Activated CD4-positive, alpha-beta memory T cell treated with anti-CD3 and anti-CD28 coated beads, Interleukin-2, amount 10 ng/mL, durations not matched to agents 7 days and 5 days (primary cell): ENCODE measurements around the gene BIN2. TPM values are rescaled to one million over a fixed set of nuclear protein-coding genes. Genes with fewer than 3 reads are reported as not detected.

Experiments
- CTCF ChIA-PET: fragments of 350-600 bp; sonication (Branson Sonifier 250); formaldehyde crosslinking; loops from one replicate; lab custom pipeline; 2021; ENCODE audit warnings: antibody characterized with exemption, inconsistent platforms; lab: Charles Lee
- POLR2A ChIA-PET: fragments of 350-600 bp; sonication (Branson Sonifier 250); formaldehyde crosslinking; loops from one replicate; lab custom pipeline; 2021; ENCODE audit warnings: antibody characterized with exemption; lab: Charles Lee
- DNase-seq: peaks from one replicate; pipeline ENCODE4 v3.0.0-alpha.2; 2020
- H3K27ac Mint-ChIP-seq: one replicate; pipeline ENCODE4 v1.8.0; 2021; ENCODE audit warnings: mild to moderate bottlenecking, mixed read lengths
- H3K27me3 Mint-ChIP-seq: one replicate; pipeline ENCODE4 v1.8.0; 2021; ENCODE audit warnings: mixed read lengths
- H3K36me3 Mint-ChIP-seq: one replicate; pipeline ENCODE4 v1.8.0; 2021; ENCODE audit warnings: low read depth, mixed read lengths
- H3K4me1 Mint-ChIP-seq: one replicate; pipeline ENCODE4 v1.8.0; 2021; ENCODE audit warnings: mixed read lengths
- H3K4me3 Mint-ChIP-seq: one replicate; pipeline ENCODE4 v1.8.0; 2021; ENCODE audit warnings: mild to moderate bottlenecking, mixed read lengths
- H3K9me3 Mint-ChIP-seq: one replicate; pipeline ENCODE4 v1.8.0; 2021; ENCODE audit warnings: mixed read lengths
- total RNA-seq, 2 experiments: library from RNA; stranded (reverse); gene quantifications; one replicate each; pipeline ENCODE4 v1.2.3, GENCODE V29; 2021

Gene BIN2
- total RNA-seq, 2 experiments from 2014 or later, result 206 to 214 TPM

DNA sequence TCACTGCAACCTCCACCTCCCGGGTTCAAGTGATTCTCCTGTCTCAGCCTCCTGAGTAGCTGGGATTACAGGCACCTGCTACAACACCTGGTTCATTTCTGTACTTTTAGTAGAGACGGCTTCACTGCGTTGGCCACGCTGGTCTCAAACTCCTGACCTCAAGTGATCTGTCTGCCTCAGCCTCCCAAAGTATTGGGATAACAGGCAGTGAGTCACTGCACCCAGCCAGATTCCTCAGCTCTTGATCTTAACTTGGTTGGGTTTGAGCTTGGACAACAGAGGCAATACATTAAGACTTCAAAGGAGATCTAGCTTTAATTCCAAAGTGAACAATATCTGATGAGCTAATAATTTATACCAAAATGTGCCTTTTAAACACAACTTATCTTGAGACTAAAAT, 79.7 kb downstream of the BIN2 start:
- no peak overlapping the region for H3K4me3 Mint-ChIP-seq
- no peaks in the 10 kb centered on the region for H3K9me3 Mint-ChIP-seq
- H3K27ac Mint-ChIP-seq, result peak overlapping the region; percentile 23
- no peak for DNase-seq
- H3K36me3 Mint-ChIP-seq, result peaks cover 54% of the 10 kb centered on the region
- peaks cover 63% of the 10 kb centered on the region for H3K4me1 Mint-ChIP-seq
- ChIA-PET POLR2A (interaction anchor here (0.7 to 3.8 kb wide), 9 partner anchors 9 to 196 kb away, joined by 3 to 20 read pairs (median 6); partner anchors contain the start of genes CSRNP2, LETMD1 and POU6F1), CTCF (interaction anchor here (1.0 to 1.2 kb wide), 4 partner anchors 18 to 740 kb away, joined by 3 to 5 read pairs (median 4); no protein-coding TSS in a partner anchor)
- H3K27me3 Mint-ChIP-seq, result no peaks in the 10 kb centered on the region

DNA sequence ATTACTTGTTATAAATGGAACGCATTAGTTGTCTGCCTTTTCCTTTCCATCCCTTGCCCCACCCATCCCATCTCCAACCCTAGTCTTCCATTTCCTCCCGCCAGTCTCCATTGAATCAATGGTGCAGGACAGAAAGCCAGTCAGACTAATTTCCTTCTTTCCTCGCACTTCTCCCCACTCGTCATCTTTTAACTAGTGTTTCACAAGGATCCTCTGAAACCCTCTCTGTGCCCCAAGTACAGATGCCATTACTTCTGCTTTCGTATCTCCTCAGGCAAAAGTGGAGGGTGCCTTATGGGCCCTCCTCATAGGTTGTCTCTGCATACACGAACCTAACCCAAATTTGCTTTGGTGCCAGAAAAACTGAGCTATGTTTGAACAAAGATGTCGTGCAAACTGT, 81.1 kb downstream of the BIN2 start:
- Mint-ChIP-seq H3K27me3 (no peaks in the 10 kb centered on the region), H3K9me3 (no peaks in the 10 kb centered on the region), H3K27ac (peak overlapping the region; percentile 17), H3K4me1 (peaks cover 64% of the 10 kb centered on the region), H3K4me3 (no peak overlapping the region), H3K36me3 (peaks cover 57% of the 10 kb centered on the region)
- DNase-seq, result no peak
- CTCF ChIA-PET, result interaction anchor here (1.2 kb wide), 1 partner anchor 27 kb away, joined by 3 read pairs; no protein-coding TSS in a partner anchor
- POLR2A ChIA-PET, result interaction anchor here (1.2 to 3.8 kb wide), 5 partner anchors 12 to 194 kb away, joined by 3 to 20 read pairs (median 8); partner anchors contain the start of genes CSRNP2, LETMD1 and POU6F1

DNA sequence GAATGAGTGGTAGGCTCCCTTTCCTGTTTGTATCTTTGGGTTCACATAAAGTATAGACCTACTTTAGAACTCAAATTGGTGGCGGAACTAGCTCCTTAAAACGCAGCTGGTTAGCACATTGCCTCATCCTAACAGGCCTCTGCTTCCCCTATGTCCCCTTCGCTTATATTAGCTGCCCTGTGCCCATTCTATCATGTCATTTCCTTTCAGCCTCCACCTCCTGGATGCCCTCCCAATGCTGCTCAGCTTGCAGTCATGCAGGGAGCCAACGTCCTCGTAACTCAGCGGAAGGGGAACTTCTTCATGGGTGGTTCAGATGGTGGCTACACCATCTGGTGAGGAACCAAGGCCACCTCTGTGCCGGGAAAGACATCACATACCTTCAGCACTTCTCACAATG, 81.9 kb downstream of the BIN2 start:
- H3K4me3 Mint-ChIP-seq, result no peak overlapping the region
- H3K4me1 Mint-ChIP-seq, result peaks cover 59% of the 10 kb centered on the region
- H3K27me3 Mint-ChIP-seq, result no peaks in the 10 kb centered on the region
- no peaks in the 10 kb centered on the region for H3K9me3 Mint-ChIP-seq
- CTCF ChIA-PET, result no interaction called here
- H3K36me3 Mint-ChIP-seq, result peaks cover 57% of the 10 kb centered on the region
- POLR2A ChIA-PET, result interaction anchor here (0.6 to 3.2 kb wide), 3 partner anchors 21 to 127 kb away, joined by 3 to 7 read pairs (median 3); no protein-coding TSS in a partner anchor
- H3K27ac Mint-ChIP-seq, result peak overlapping the region; percentile 50
- DNase-seq, result no peak

DNA sequence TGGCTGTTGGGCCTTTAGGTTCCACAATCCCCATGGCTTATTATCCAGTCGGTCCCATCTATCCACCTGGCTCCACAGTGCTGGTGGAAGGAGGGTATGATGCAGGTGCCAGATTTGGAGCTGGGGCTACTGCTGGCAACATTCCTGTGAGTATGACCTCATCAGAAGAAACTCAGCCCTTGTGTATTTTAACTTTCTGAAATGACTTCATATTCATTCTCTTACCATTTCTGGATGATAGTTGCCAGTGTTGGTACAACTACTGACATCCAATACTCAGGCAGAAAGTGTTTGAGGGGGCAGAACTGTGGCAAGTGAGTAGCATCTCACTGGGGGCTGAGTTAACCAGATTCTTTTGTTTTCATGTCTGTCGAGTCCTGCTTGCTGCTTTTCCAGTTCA, 83.0 kb downstream of the BIN2 start:
- no peaks in the 10 kb centered on the region for H3K9me3 Mint-ChIP-seq
- H3K4me1 Mint-ChIP-seq, result peaks cover 52% of the 10 kb centered on the region
- ChIA-PET CTCF (interaction anchor here (1.0 to 2.1 kb wide), 5 partner anchors 8 to 254 kb away, joined by 3 to 8 read pairs (median 3); partner anchors contain the start of gene POU6F1), POLR2A (interaction anchor here (1.1 to 4.9 kb wide), 5 partner anchors 12 to 100 kb away, joined by 3 to 68 read pairs (median 5); partner anchors contain the start of gene POU6F1)
- H3K27me3 Mint-ChIP-seq, result no peaks in the 10 kb centered on the region
- H3K27ac Mint-ChIP-seq, result no peak overlapping the region
- H3K4me3 Mint-ChIP-seq, result peak overlapping the region; percentile 93
- peaks cover 52% of the 10 kb centered on the region for H3K36me3 Mint-ChIP-seq
- no peak for DNase-seq

DNA sequence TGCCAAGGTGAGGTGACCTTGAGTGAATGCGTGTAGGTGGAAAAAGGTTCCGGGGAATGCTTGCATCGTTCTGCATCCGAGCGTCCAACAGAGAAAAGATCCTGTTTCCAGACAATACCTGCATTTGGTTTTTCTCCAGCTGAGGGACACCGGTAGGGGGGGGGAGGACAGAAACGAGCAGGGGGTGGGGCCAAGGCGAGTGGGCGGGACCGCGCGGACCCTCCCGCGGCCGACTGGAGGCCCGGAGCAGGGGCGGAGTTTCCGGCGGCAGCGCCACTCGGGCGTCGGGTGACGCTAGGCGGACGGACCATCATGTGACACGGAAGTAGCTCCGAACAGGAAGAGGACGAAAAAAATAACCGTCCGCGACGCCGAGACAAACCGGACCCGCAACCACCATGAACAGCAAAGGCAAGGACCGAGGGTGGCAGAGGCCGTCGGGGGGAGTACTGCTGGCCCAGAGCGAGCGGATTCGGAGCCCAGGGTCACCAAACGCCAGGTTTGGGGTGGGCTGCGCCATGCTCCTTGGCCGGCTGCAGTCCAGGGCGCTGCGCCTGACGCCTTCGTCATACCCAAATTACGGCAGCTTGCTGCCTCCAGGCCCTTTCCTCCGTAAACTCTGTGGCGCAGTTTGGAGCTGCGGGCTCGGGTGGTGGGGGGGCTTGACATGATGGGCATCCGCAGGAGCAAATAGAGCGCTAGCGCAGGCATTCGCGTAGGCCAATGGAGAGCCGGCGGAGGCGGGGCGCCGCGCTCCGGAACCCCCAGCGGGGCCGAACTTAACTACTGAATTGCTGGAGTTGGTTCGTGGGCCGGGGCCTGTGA, 85.3 kb downstream of the BIN2 start, which contains the start of gene DAZAP2:
Gene DAZAP2, plus strand, starts transcription at position 317 of the 825 bp plus-strand sequence. Its CDS starts 82 bp downstream, at position 399.
- peaks cover 41% of the 10 kb centered on the region for H3K36me3 Mint-ChIP-seq
- ChIA-PET POLR2A (interaction anchor here (0.6 to 4.9 kb wide), 33 partner anchors 9 to 706 kb away, joined by 3 to 68 read pairs (median 6); partner anchors contain the start of genes ATF1, BIN2, CSRNP2 and LETMD1), CTCF (interaction anchor here (0.6 to 2.3 kb wide), 10 partner anchors 11 to 1077 kb away, joined by 3 to 17 read pairs (median 3); partner anchors contain the start of gene POU6F1)
- peak within 1 kb of the TSS; percentile 98 for H3K27ac Mint-ChIP-seq
- H3K4me3 Mint-ChIP-seq, result peak within 1 kb of the TSS; percentile 93
- peak; percentile 97 for DNase-seq
- peaks cover 39% of the 10 kb centered on the region for H3K4me1 Mint-ChIP-seq
- H3K27me3 Mint-ChIP-seq, result peaks cover 4% of the 10 kb centered on the region
- no peaks in the 10 kb centered on the region for H3K9me3 Mint-ChIP-seq

DNA sequence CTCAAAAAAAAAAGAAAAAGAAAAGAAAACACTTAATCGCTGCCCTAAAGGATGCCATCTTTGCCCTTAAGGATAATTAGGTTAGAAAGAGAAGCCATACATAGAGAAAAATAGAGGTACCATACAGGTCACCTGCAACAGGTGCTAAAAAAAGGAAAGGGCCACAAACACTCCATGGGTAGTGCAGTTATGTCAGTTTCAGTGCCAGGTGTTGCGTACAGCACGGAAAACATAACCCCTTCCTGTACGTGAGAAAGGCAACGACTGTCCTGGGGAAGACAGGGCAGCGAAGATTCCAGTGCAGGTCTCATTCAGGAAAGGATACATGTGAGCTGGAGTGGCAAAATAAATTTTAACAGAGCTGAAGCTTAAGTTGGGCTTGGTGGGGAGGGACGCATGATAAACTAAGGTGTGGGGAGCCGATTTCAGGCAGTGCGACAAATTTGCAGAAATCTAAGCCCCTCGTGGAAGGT, 85.9 kb downstream of the BIN2 start:
- no peak for DNase-seq
- peaks cover 39% of the 10 kb centered on the region for H3K36me3 Mint-ChIP-seq
- peak overlapping the region; percentile 93 for H3K4me3 Mint-ChIP-seq
- ChIA-PET POLR2A (interaction anchor here (0.5 to 4.9 kb wide), 30 partner anchors 8 to 473 kb away, joined by 3 to 68 read pairs (median 6); partner anchors contain the start of genes ATF1, BIN2, CSRNP2 and LETMD1), CTCF (interaction anchor here (1.0 to 2.3 kb wide), 8 partner anchors 12 to 473 kb away, joined by 3 to 17 read pairs (median 4); partner anchors contain the start of gene POU6F1)
- H3K4me1 Mint-ChIP-seq, result peaks cover 37% of the 10 kb centered on the region
- peaks cover 4% of the 10 kb centered on the region for H3K27me3 Mint-ChIP-seq
- peak overlapping the region; percentile 98 for H3K27ac Mint-ChIP-seq
- H3K9me3 Mint-ChIP-seq, result no peaks in the 10 kb centered on the region

DNA sequence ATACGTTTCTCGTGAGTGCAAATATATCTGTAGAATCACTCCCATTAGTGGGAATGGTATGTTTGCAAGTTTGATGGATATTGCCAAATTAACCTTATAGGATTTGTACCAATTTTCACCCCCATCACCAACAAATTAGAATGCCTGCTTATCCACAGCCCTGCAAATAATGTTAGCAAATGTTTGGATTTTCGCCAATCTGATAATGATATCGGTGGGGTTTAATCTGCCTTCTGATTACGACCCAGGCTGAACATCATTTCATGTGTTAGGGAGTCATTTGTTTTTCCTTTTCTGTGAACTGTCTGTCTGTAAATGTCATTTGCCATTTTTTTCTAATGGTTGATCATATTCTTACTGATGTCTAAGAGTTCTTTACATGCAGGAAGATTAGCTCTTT, 89.4 kb downstream of the BIN2 start:
- H3K36me3 Mint-ChIP-seq, result peaks cover 7% of the 10 kb centered on the region
- no peak overlapping the region for H3K4me3 Mint-ChIP-seq
- peaks cover 13% of the 10 kb centered on the region for H3K4me1 Mint-ChIP-seq
- DNase-seq, result no peak
- no peak overlapping the region for H3K27ac Mint-ChIP-seq
- CTCF ChIA-PET, result no interaction called here
- peaks cover 6% of the 10 kb centered on the region for H3K27me3 Mint-ChIP-seq
- H3K9me3 Mint-ChIP-seq, result no peaks in the 10 kb centered on the region
- POLR2A ChIA-PET, result no interaction called here

DNA sequence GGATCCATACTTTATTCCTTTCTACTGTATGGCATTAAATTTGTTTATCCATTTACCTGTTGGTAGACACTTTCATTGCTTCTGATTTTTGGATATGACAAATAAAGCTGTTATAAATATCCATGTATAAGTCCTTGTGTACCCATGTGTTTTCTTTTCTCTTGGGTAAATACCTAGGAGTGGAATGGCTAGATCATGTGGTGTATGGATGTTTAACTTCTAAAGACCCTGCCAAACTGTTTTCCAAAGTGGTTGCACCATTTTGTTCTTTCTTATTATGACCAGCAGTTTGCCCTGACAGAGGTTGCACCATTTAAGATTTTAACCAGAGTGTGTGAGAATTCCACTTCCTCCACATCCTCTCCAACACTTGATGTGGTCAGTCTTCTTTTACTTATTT, 91.3 kb downstream of the BIN2 start:
- Mint-ChIP-seq H3K9me3 (no peaks in the 10 kb centered on the region), H3K27me3 (peaks cover 6% of the 10 kb centered on the region), H3K4me1 (peaks cover 4% of the 10 kb centered on the region), H3K36me3 (no peaks in the 10 kb centered on the region), H3K4me3 (no peak overlapping the region), H3K27ac (no peak overlapping the region)
- ChIA-PET POLR2A (interaction anchor here (1.0 kb wide), 1 partner anchor 20 kb away, joined by 3 read pairs; no protein-coding TSS in a partner anchor), CTCF (no interaction called here)
- no peak for DNase-seq

Other genes starting within 250 kb of the BIN2 start
- gene CSRNP2, start 240.6 kb downstream of the BIN2 start, total RNA-seq, result 10 to 100 TPM; 14.7 to 16.3 TPM
- 10 to 100 TPM; 34.3 to 35.9 TPM for gene TFCP2, start 151.0 kb downstream of the BIN2 start, total RNA-seq
- gene POU6F1, start 106.1 kb downstream of the BIN2 start, total RNA-seq, result 1 to 10 TPM; 4.1 to 4.8 TPM
- 100 to 1,000 TPM; 247 TPM for gene DAZAP2, start 85.3 kb downstream of the BIN2 start, total RNA-seq
- gene SMAGP, start 53.8 kb downstream of the BIN2 start, total RNA-seq, result 1 to 10 TPM; 1.8 to 3.1 TPM
- gene CELA1, start 22.5 kb upstream of the BIN2 start, total RNA-seq, result not detected
- 10 to 100 TPM; 17.8 to 18.6 TPM for gene GALNT6, start 67.2 kb upstream of the BIN2 start, total RNA-seq
- gene SLC4A8, start 100.7 kb upstream of the BIN2 start, total RNA-seq, result 1 to 10 TPM; 5.2 to 5.4 TPM